GM13976 (cell line): ENCODE results near the gene HOXD12.

Experiments used
- DNase-seq: peaks from one replicate; pipeline ENCODE4 v3.0.0; 2012; ENCODE audit warnings: low spot score
- CTCF ChIP-seq: IDR thresholded peaks from 2 replicates; pipeline ENCODE4 v1.5.1; 2012; ENCODE audit warnings: borderline replicate concordance, mild to moderate bottlenecking; ENCODE audit not compliant: insufficient read depth; ENCODE audit errors: extremely low read depth, missing control alignments, control extremely low read depth
- in situ Hi-C: fragments of 300-500 bp; cut with MboI; formaldehyde crosslinking; loops from one replicate; pipeline ENCODE4 v1.12.0; 2022; ENCODE audit warnings: low sequenced_read_pairs, mixed read lengths, inconsistent platforms; ENCODE audit not compliant: unreplicated experiment

Gene HOXD12

GRCh38 chr2:176103742-176104315, 4.2 kb downstream of the HOXD12 start:
- in situ Hi-C loops: no loop called here
- DNase-seq: no peak
- TF ChIP-seq CTCF: no peak

GRCh38 chr2:176104316-176105077, 4.9 kb downstream of the HOXD12 start:
- no peak for DNase-seq
- in situ Hi-C loops: no loop called here
- no peak for TF ChIP-seq CTCF

GRCh38 chr2:176105078-176105729, 5.6 kb downstream of the HOXD12 start:
- in situ Hi-C loops: no loop called here
- no peak for TF ChIP-seq CTCF
- no peak for DNase-seq

GRCh38 chr2:176105730-176106580, 6.4 kb downstream of the HOXD12 start:
- no peak for DNase-seq
- in situ Hi-C loops: no loop called here
- no peak for TF ChIP-seq CTCF

GRCh38 chr2:176106581-176107539, 7.3 kb downstream of the HOXD12 start, which contains the start of gene HOXD11:
TSS of gene HOXD11 (plus strand) at chr2:176107280. CDS start at chr2:176107356, 76 bp downstream.
- TF ChIP-seq CTCF: no peak
- in situ Hi-C loops: no loop called here
- DNase-seq: no peak
